ENCODE data around the gene CAPN14. TPM values are rescaled to one million over a fixed set of nuclear protein-coding genes. Genes with fewer than 3 reads are reported as not detected.

The CAPN14 gene
- total and polyA plus RNA-seq, 4 donors = 0.05 to 0.08 TPM; not detected in 2

DNA sequence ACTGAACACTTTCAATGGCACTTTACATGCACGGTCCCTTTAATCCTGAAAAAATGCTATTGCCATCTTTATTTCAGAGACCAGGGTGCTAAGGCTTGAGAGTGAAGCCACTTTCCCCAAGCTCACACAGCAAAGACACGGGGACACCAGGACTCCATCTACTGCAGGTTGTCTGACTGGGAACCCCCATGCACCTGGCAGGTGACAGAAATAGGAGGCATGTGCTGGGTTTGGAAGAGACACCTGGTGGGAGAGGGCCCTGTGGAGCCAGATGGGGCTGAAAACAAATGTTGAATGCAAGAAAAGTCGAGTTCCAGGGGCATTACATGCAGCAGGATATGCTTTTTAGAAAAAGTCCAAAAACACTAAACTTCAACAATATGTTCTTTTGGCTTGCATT is 11.4 kb upstream of the CAPN14 start:
- no peaks in the 10 kb centered on the region for H3K36me3 ChIP-seq (ENCODE audit: control insufficient read depth in 4 of 4, insufficient read depth in 3 of 4, low read depth in 1 of 4, low read length in 3 of 4)
- H3K9ac ChIP-seq (ENCODE audit: low read depth in 1 of 2, low read length in 2 of 2) = no peak overlapping the region
- no peaks in the 10 kb centered on the region for H3K9me3 ChIP-seq (ENCODE audit: control insufficient read depth in 4 of 4, low read length in 3 of 4)
- no peak for DNase-seq (ENCODE audit: low spot score)
- H3K27me3 ChIP-seq (ENCODE audit: control insufficient read depth in 4 of 4, insufficient read depth in 4 of 4, low read length in 3 of 4) = peaks cover 0 to 16% (median 2%) of the 10 kb centered on the region in 4 donors
- WGBS = 69% methylated on average over 3 of the region's 3 CpGs
- peaks cover 0 to 1% (median under 1%) of the 10 kb centered on the region in 4 donors for H3K4me1 ChIP-seq (ENCODE audit: control insufficient read depth in 4 of 4, insufficient read depth in 4 of 4, low read length in 3 of 4)
- H3K4me3 ChIP-seq (ENCODE audit: low read depth in 1 of 3, low read length in 3 of 3) = no peak overlapping the region
- no peak for TF ChIP-seq FOXA1 (IDR thresholded peaks at IDR 0.05)
- no peak for TF ChIP-seq HNF4G (IDR thresholded peaks at IDR 0.05)
- no peak for TF ChIP-seq REST (IDR thresholded peaks at IDR 0.05)
- no peak overlapping the region for H3K27ac ChIP-seq (ENCODE audit: low read depth in 1 of 2, low read length in 2 of 2)

DNA sequence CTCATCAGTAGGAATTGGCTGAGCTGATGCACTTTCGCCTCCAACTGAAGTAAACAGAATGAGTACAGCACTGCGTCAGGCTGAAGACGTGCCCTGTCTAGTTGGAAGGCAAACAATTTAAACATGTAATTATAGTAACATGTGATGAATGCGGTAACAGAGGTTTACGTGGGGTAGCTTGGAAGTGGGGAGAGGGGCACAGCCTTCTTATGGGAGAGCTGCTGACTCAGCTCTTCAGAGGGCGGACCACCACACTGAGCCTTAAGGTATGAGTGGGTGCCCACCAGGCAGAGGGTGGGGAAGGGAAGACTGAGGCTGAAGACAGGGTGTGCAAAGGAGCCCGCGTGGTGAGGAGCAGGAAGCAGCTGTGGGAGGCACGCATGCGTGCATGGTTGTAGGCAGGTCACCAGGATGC is 10.4 kb upstream of the CAPN14 start:
- Histone ChIP-seq H3K36me3 (ENCODE audit: control insufficient read depth in 4 of 4, insufficient read depth in 3 of 4, low read depth in 1 of 4, low read length in 3 of 4) (no peaks in the 10 kb centered on the region), H3K4me1 (ENCODE audit: control insufficient read depth in 4 of 4, insufficient read depth in 4 of 4, low read length in 3 of 4) (no peaks in the 10 kb centered on the region), H3K4me3 (ENCODE audit: low read depth in 1 of 3, low read length in 3 of 3) (no peak overlapping the region), H3K9ac (ENCODE audit: low read depth in 1 of 2, low read length in 2 of 2) (no peak overlapping the region), H3K9me3 (ENCODE audit: control insufficient read depth in 4 of 4, low read length in 3 of 4) (no peaks in the 10 kb centered on the region), H3K27ac (ENCODE audit: low read depth in 1 of 2, low read length in 2 of 2) (no peak overlapping the region), H3K27me3 (ENCODE audit: control insufficient read depth in 4 of 4, insufficient read depth in 4 of 4, low read length in 3 of 4) (peaks cover 0 to 8% (median under 1%) of the 10 kb centered on the region in 4 donors)
- DNase-seq (ENCODE audit: low spot score) = no peak
- TF ChIP-seq FOXA2 (IDR thresholded peaks at IDR 0.05) = no peak
- TF ChIP-seq EGR1 (IDR thresholded peaks at IDR 0.05; ENCODE audit: low read depth in 2 of 2) = no peak
- TF ChIP-seq SP1 (IDR thresholded peaks at IDR 0.05) = no peak
- TF ChIP-seq RXRA (IDR thresholded peaks at IDR 0.05) = no peak
- no peak for TF ChIP-seq TAF1 (conservative IDR thresholded peaks at IDR 0.05)
- TF ChIP-seq, protein P1, sequence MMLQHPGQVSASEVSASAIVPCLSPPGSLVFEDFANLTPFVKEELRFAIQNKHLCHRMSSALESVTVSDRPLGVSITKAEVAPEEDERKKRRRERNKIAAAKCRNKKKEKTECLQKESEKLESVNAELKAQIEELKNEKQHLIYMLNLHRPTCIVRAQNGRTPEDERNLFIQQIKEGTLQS (IDR thresholded peaks at IDR 0.05) = no peak
- no peak for TF ChIP-seq GABPA (IDR thresholded peaks at IDR 0.05 in 1 of 2, conservative IDR thresholded peaks at IDR 0.05 in 1 of 2)
- TF ChIP-seq, protein P2, sequence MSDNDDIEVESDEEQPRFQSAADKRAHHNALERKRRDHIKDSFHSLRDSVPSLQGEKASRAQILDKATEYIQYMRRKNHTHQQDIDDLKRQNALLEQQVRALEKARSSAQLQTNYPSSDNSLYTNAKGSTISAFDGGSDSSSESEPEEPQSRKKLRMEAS (IDR thresholded peaks at IDR 0.05) = no peak
- TF ChIP-seq, protein P3, sequence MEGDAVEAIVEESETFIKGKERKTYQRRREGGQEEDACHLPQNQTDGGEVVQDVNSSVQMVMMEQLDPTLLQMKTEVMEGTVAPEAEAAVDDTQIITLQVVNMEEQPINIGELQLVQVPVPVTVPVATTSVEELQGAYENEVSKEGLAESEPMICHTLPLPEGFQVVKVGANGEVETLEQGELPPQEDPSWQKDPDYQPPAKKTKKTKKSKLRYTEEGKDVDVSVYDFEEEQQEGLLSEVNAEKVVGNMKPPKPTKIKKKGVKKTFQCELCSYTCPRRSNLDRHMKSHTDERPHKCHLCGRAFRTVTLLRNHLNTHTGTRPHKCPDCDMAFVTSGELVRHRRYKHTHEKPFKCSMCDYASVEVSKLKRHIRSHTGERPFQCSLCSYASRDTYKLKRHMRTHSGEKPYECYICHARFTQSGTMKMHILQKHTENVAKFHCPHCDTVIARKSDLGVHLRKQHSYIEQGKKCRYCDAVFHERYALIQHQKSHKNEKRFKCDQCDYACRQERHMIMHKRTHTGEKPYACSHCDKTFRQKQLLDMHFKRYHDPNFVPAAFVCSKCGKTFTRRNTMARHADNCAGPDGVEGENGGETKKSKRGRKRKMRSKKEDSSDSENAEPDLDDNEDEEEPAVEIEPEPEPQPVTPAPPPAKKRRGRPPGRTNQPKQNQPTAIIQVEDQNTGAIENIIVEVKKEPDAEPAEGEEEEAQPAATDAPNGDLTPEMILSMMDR (IDR thresholded peaks at IDR 0.05; ENCODE audit: low read depth, low read length, missing input control) = no peak
- TF ChIP-seq, protein P4, sequence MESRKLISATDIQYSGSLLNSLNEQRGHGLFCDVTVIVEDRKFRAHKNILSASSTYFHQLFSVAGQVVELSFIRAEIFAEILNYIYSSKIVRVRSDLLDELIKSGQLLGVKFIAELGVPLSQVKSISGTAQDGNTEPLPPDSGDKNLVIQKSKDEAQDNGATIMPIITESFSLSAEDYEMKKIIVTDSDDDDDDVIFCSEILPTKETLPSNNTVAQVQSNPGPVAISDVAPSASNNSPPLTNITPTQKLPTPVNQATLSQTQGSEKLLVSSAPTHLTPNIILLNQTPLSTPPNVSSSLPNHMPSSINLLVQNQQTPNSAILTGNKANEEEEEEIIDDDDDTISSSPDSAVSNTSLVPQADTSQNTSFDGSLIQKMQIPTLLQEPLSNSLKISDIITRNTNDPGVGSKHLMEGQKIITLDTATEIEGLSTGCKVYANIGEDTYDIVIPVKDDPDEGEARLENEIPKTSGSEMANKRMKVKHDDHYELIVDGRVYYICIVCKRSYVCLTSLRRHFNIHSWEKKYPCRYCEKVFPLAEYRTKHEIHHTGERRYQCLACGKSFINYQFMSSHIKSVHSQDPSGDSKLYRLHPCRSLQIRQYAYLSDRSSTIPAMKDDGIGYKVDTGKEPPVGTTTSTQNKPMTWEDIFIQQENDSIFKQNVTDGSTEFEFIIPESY (IDR thresholded peaks at IDR 0.05) = no peak
- no peak for TF ChIP-seq NR2F2 (IDR thresholded peaks at IDR 0.05)
- no peak for TF ChIP-seq HNF4A (conservative IDR thresholded peaks at IDR 0.05)
- no peak for TF ChIP-seq YY1 (IDR thresholded peaks at IDR 0.05)
- TF ChIP-seq FOXA1 (IDR thresholded peaks at IDR 0.05) = no peak
- no peak for TF ChIP-seq REST (IDR thresholded peaks at IDR 0.05)
- no peak for TF ChIP-seq JUND (IDR thresholded peaks at IDR 0.05)
- no peak for TF ChIP-seq RAD21 (IDR thresholded peaks at IDR 0.05)
- no peak for TF ChIP-seq HNF4G (IDR thresholded peaks at IDR 0.05)
- WGBS = 78% methylated on average over 10 of the region's 10 CpGs

All from liver (tissue), 9 donors.